A673 (cell line): ENCODE data around the gene KRTAP10-5.
"Not testable (repeated sequence)": the region's sequence is repeated elsewhere in the genome, so short reads cannot be mapped to it uniquely, and the experiment has no call there.

Experiments used
- CTCF ChIP-seq: fragments of 300-800, 200-600 bp; sonication (generic); conservative IDR thresholded peaks from 2 replicates; pipeline ENCODE4 v1.5.1; 2017; ENCODE audit warnings: low read depth, mild to moderate bottlenecking, antibody characterized with exemption, low read length, moderate library complexity, mixed read lengths
- EZH2 ChIP-seq: fragments of 200-600 bp; sonication (generic); IDR thresholded peaks from 2 replicates; pipeline ENCODE4 v1.6.1; 2017; ENCODE audit warnings: borderline replicate concordance, low read depth, mild to moderate bottlenecking, mixed read lengths, antibody characterized with exemption, low read length; ENCODE audit not compliant: poor library complexity, severe bottlenecking

GRCh38 chr21:44573630-44574456 lies 6.6 kb downstream of the KRTAP10-5 start, which contains the start of gene KRTAP10-4:
- TF ChIP-seq CTCF, EZH2: not testable (repeated sequence)
